ENCODE results near the gene BSCL2. TPM values are rescaled to one million over a fixed set of nuclear protein-coding genes. Genes with fewer than 3 reads are reported as not detected.

Gene BSCL2
- total RNA-seq, 2 donors from 2014 or later, result 148 to 187 TPM

DNA sequence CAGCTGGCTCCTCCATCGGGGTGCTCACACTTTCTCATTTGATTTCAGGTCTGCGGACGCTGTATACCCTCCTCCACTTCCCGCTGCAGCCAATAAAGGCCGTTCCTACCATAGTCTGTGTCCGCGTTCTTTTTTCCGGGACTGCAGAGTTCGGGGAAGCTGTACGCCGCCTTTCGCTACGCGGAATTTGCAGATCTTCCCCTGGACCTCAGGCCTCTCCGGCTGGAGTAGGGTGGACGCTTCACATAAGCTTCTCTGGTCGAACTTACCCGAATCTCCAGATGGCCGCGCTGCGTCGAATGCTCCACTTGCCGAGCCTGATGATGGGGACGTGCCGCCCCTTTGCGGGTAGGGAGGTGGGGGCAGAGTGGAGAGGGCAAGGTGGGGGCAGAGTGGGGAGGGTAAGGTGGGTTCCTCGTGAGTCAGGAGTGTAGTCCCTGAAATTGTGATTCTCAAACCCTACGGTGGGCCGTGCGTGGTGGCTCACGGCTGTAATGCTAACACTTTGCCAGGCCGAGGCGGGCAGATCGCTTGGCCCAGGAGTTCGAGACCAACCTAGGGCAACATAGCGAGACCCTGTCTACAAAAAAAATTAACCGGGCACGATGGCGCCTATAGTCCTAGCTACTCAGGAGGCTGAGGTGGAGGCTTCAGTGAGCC lies 41.5 kb downstream of the BSCL2 start:
- TF ChIP-seq, protein P1, sequence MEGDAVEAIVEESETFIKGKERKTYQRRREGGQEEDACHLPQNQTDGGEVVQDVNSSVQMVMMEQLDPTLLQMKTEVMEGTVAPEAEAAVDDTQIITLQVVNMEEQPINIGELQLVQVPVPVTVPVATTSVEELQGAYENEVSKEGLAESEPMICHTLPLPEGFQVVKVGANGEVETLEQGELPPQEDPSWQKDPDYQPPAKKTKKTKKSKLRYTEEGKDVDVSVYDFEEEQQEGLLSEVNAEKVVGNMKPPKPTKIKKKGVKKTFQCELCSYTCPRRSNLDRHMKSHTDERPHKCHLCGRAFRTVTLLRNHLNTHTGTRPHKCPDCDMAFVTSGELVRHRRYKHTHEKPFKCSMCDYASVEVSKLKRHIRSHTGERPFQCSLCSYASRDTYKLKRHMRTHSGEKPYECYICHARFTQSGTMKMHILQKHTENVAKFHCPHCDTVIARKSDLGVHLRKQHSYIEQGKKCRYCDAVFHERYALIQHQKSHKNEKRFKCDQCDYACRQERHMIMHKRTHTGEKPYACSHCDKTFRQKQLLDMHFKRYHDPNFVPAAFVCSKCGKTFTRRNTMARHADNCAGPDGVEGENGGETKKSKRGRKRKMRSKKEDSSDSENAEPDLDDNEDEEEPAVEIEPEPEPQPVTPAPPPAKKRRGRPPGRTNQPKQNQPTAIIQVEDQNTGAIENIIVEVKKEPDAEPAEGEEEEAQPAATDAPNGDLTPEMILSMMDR (IDR thresholded peaks at IDR 0.05), result no peak
- TF ChIP-seq POLR2AphosphoS5 (IDR thresholded peaks at IDR 0.05), result no peak
- no peak for TF ChIP-seq POLR2A (IDR thresholded peaks at IDR 0.05)
- WGBS, result 1% methylated on average over 39 of the region's 39 CpGs
- no peaks in the 10 kb centered on the region for H3K36me3 ChIP-seq

DNA sequence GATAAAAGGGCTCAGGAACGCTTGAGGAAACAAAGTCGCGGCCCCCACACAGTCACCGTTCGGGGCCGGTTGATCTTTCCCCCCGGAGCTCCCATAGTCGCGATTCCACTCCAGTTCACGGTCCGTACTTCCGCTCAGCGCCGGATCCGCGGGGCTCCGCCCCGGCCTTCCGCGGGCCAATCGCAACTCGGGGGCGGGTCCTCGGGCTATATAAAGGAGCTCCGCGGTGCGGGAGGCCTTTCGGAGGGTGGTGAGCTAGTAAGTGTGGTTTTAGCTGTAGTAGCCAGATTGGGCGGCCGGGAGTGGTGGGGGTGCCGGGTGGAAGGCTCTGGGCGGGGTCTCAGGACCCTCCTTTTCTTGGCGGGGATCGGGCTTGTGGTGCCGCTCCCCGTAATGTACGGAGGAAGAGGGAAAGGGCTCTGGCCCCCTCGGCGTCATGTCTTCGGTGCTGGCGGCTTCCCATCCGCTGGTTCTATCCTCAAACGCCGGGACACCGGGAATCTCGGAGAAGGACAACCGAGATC lies 42.1 kb downstream of the BSCL2 start, which contains the start of the genes C11orf98 and CSKMT:
Gene C11orf98, minus strand, starts transcription at position 136 of the 524 bp plus-strand sequence. Its CDS starts 41 bp downstream, at position 95.
Gene CSKMT, plus strand, starts transcription at position 238 of the 524 bp plus-strand sequence. CDS start 568 bp downstream, outside the sequence.
- peaks cover 10% of the 10 kb centered on the region for H3K4me1 ChIP-seq (replicated peaks)
- TF ChIP-seq, protein P1 (IDR thresholded peaks at IDR 0.05), result no peak
- TF ChIP-seq POLR2A (IDR thresholded peaks at IDR 0.05) (peak; percentile 89), POLR2AphosphoS5 (IDR thresholded peaks at IDR 0.05) (peak; percentile 97)
- H3K4me3 ChIP-seq, result peak within 1 kb of the TSS; percentile 80 to 86
- intact Hi-C loops (cut with DNase I), result no loop called here
- peak; percentile 96 for DNase-seq (ENCODE audit: low spot score)
- H3K36me3 ChIP-seq, result no peaks in the 10 kb centered on the region
- H3K27ac ChIP-seq, result peak within 1 kb of the TSS; percentile 87 to 90
- WGBS, result under 1% methylated on average over 42 of the region's 47 CpGs
- no peaks in the 10 kb centered on the region for H3K9me3 ChIP-seq
- H3K27me3 ChIP-seq (replicated peaks; ENCODE audit: insufficient read depth), result no peaks in the 10 kb centered on the region

More for the DNA sequence above, 41.5 kb downstream of the BSCL2 start:
- Histone ChIP-seq H3K27me3 (replicated peaks; ENCODE audit: insufficient read depth) (no peaks in the 10 kb centered on the region), H3K27ac (peak overlapping the region; percentile 87 to 90), H3K4me1 (replicated peaks) (peaks cover 11% of the 10 kb centered on the region), H3K9me3 (no peaks in the 10 kb centered on the region), H3K4me3 (peak overlapping the region; percentile 80 to 86)
- DNase-seq (ENCODE audit: low spot score), result peak; percentile 22
- intact Hi-C loops (cut with DNase I), result no loop called here

DNA sequence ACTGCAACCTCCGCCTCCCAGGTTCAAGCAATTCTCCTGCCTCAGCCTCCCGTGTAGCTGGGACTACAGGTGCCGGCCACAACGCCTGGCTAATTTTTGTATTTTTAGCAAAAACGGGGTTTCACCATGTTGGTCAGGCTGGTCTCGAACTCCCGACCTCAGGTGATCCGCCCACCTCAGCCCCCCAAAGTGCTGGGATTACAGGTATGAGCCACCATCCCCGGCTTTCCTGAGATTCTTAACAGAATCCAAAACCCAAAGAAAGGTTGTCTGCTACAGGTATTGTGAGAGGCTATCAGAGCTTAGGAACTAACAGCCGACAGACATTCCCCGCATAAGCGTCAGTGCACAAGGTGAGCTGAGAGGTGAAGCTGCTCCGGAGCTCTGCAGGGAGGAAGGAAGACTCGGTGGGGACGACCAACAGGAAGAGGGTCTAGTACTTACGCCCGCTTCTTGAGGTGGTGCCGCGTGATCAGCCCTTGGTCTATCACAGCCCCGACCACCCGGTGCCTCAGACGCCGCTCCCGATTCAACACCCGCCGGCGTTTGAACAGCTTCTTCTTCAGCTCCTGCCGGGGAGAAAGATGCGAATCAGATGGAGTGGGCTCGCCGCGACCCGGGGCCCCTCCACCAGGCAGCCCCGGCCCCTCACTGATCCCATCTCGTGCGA lies 42.7 kb downstream of the BSCL2 start:
- Histone ChIP-seq H3K4me3 (peak overlapping the region; percentile 80 to 86), H3K4me1 (replicated peaks) (peaks cover 10% of the 10 kb centered on the region), H3K27ac (peak overlapping the region; percentile 87 to 90), H3K36me3 (no peaks in the 10 kb centered on the region), H3K27me3 (replicated peaks; ENCODE audit: insufficient read depth) (no peaks in the 10 kb centered on the region), H3K9me3 (no peaks in the 10 kb centered on the region)
- intact Hi-C loops (cut with DNase I), result no loop called here
- no peak for TF ChIP-seq POLR2AphosphoS5 (IDR thresholded peaks at IDR 0.05)
- TF ChIP-seq POLR2A (IDR thresholded peaks at IDR 0.05), result no peak
- TF ChIP-seq, protein P1 (IDR thresholded peaks at IDR 0.05), result no peak
- WGBS, result 3% methylated on average over 34 of the region's 36 CpGs
- DNase-seq (ENCODE audit: low spot score), result no peak

DNA sequence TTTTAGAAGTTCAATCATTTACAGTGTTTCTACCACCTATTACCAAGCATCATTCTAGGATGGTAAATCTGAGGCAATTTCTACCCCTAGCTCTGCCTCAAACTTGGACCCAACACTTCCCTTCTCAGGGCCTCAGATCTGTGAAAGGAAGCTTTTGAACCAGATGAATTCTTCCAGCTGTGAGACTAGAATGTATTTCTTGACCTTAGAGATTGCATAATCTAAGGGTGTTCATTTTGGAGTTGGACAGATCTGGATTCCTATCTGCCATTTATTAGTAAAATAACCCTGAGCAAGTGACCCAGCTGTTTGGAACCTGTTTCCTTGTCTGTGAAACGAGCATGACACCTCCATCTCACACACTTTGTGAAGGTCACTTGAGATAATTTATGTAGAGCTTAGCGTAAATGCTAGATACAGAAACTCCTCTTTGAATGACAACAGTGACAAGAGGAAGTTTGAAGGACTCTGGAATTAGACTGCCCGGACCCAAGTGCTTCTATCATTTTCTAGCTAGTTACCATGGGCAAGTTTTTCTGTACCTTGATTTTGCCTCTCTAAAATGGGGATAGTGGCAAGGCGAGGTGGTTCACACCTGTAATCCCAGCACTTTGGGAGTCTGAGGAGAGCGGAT lies 50.3 kb downstream of the BSCL2 start:
- no peak overlapping the region for H3K27ac ChIP-seq
- H3K9me3 ChIP-seq, result no peaks in the 10 kb centered on the region
- no peak overlapping the region for H3K4me3 ChIP-seq
- H3K4me1 ChIP-seq (replicated peaks), result peaks cover 6% of the 10 kb centered on the region
- no peaks in the 10 kb centered on the region for H3K36me3 ChIP-seq
- TF ChIP-seq POLR2A (IDR thresholded peaks at IDR 0.05) (no peak), POLR2AphosphoS5 (IDR thresholded peaks at IDR 0.05) (no peak)
- TF ChIP-seq, protein P1 (IDR thresholded peaks at IDR 0.05), result no peak
- H3K27me3 ChIP-seq (replicated peaks; ENCODE audit: insufficient read depth), result no peaks in the 10 kb centered on the region
- intact Hi-C loops (cut with DNase I), result no loop called here
- no peak for DNase-seq (ENCODE audit: low spot score)
- WGBS, result 51% methylated on average over 5 of the region's 5 CpGs

Measured in prostate gland (tissue), 2 donors.